GM12878 (cell line): ENCODE measurements around the gene ZBTB48. TPM values are rescaled to one million over a fixed set of nuclear protein-coding genes. Genes with fewer than 3 reads are reported as not detected.
A peak's percentile ranks its signal among the peaks of the same experiment; 100 is the strongest.

ENCODE experiments used
- CHD2 ChIP-seq: IDR thresholded peaks from 2 replicates; pipeline ENCODE4 v1.6.1; 2011; ENCODE audit warnings: low read depth, low read length, improper control_type of control experiment, borderline replicate concordance
- CREB1 ChIP-seq: IDR thresholded peaks from 2 replicates; pipeline ENCODE4 v1.6.1; 2012; ENCODE audit warnings: low read depth, mild to moderate bottlenecking, inconsistent platforms
- CTCF ChIP-seq, 3 experiments: IDR thresholded peaks in 2 of 3; conservative IDR thresholded peaks in 1 of 3; 2 replicates each; pipeline ENCODE4 v1.5.1; 2011; ENCODE audit warnings: low read depth in 3 of 3, low read length in 3 of 3, mild to moderate bottlenecking in 3 of 3, control low read depth in 2 of 3, moderate library complexity in 2 of 3, inconsistent platforms in 1 of 3, mixed read lengths in 1 of 3; ENCODE audit not compliant: control insufficient read depth in 2 of 3, insufficient read depth in 1 of 3; ENCODE audit errors: extremely low read depth in 1 of 3
- IRF4 ChIP-seq: IDR thresholded peaks from 2 replicates; pipeline ENCODE4 v1.6.1; 2011; ENCODE audit warnings: low read depth, low read length
- KLF5 ChIP-seq: fragments of 450-650 bp; IDR thresholded peaks from 2 replicates; pipeline ENCODE4 v1.6.1; 2014; ENCODE audit warnings: mild to moderate bottlenecking; ENCODE audit not compliant: partially characterized antibody
- MYB ChIP-seq: fragments of 150-350 bp; IDR thresholded peaks from 2 replicates; pipeline ENCODE4 v1.6.1; 2014; ENCODE audit warnings: mild to moderate bottlenecking, low read depth, low read length, borderline replicate concordance
- NFIC ChIP-seq: IDR thresholded peaks from 2 replicates; pipeline ENCODE4 v1.6.1; 2012; ENCODE audit warnings: low read depth, mild to moderate bottlenecking, inconsistent platforms, low read length, moderate library complexity
- POLR2AphosphoS5 ChIP-seq: IDR thresholded peaks from 2 replicates; pipeline ENCODE4 v1.6.1; 2011; ENCODE audit warnings: mild to moderate bottlenecking, low read length, inconsistent platforms
- PRDM15 ChIP-seq: fragments of 450-650 bp; formaldehyde crosslinking; IDR thresholded peaks from 2 replicates; pipeline ENCODE4 v1.4.0; 2020; ENCODE audit warnings: mild to moderate bottlenecking, moderate library complexity
- RBBP5 ChIP-seq: fragments of 200-600 bp; sonication (generic); conservative IDR thresholded peaks from 2 replicates; pipeline ENCODE4 v1.6.1; 2016
- SIN3A ChIP-seq: IDR thresholded peaks from 2 replicates; pipeline ENCODE4 v1.6.1; 2012; ENCODE audit warnings: low read depth, low read length, improper control_type of control experiment
- SKIL ChIP-seq: fragments of 450-650 bp; IDR thresholded peaks from 2 replicates; pipeline ENCODE4 v1.6.1; 2017; ENCODE audit warnings: mild to moderate bottlenecking, low read depth, inconsistent platforms; ENCODE audit not compliant: poor library complexity, severe bottlenecking
- SMARCA5 ChIP-seq: fragments of 450-650 bp; IDR thresholded peaks from 2 replicates; pipeline ENCODE4 v1.6.1; 2017; ENCODE audit warnings: mild to moderate bottlenecking
- SPI1 ChIP-seq: IDR thresholded peaks from 2 replicates; pipeline ENCODE4 v1.6.1; 2011; ENCODE audit warnings: low read depth, mild to moderate bottlenecking, low read length, moderate library complexity, borderline replicate concordance; ENCODE audit not compliant: insufficient read depth
- TCF12 ChIP-seq: IDR thresholded peaks from 2 replicates; pipeline ENCODE4 v1.6.1; 2011; ENCODE audit warnings: low read depth, mild to moderate bottlenecking, low read length
- ZNF207 ChIP-seq: fragments of 450-650 bp; IDR thresholded peaks from 2 replicates; pipeline ENCODE4 v1.6.1; 2014; ENCODE audit warnings: antibody characterized with exemption, mild to moderate bottlenecking, borderline replicate concordance
- ZNF217 ChIP-seq: fragments of 450-650 bp; IDR thresholded peaks from 2 replicates; pipeline ENCODE4 v1.6.1; 2017; ENCODE audit warnings: antibody characterized with exemption, mild to moderate bottlenecking
- ZNF687 ChIP-seq: fragments of 450-650 bp; IDR thresholded peaks from 2 replicates; pipeline ENCODE4 v1.6.1; 2017; ENCODE audit warnings: mild to moderate bottlenecking, moderate library complexity
- polyA plus RNA-seq, 11 experiments: library from polyadenylated mRNA; depleted of rRNA in 4 of 11; unstranded in 6 of 11; stranded (reverse) in 5 of 11; fragments of >200 nt; fragmentation: Nextera tagmentation in 4 of 11; fragmentation: Illumina TruSeq in 1 of 11; extraction: Ambion mirVana in 4 of 11; extraction: Trizol in 1 of 11; gene quantifications; 1 replicate in 1 of 11; 2 replicates in 10 of 11; pipeline versions ENCODE4 v1.2.1 to v1.2.3, GENCODE V29; 2011 to 2016; ENCODE audit warnings: inconsistent platforms in 2 of 11, missing spikeins in 2 of 11, low read depth in 1 of 11
- total RNA-seq, 4 experiments: library from RNA; depleted of rRNA in 3 of 4; stranded (reverse); fragments of >200 nt in 3 of 4; fragmentation: Illumina TruSeq in 1 of 4; extraction: Trizol in 1 of 4; gene quantifications; 2 replicates each; pipeline versions ENCODE4 v1.2.1 to v1.2.3, GENCODE V29; 2013 to 2021

The ZBTB48 gene
- total and polyA plus RNA-seq, 10 of the 15 experiments (the other 5 are each of a cell fraction or from before 2014, with no cell fraction given), result 1.00 to 25.3 (median 16.7) TPM

GRCh38 chr1:6601923-6602668 lies 22.3 kb downstream of the ZBTB48 start (continued):
- TF ChIP-seq MYB (no peak), CTCF (IDR thresholded peaks at IDR 0.05 in 2 of 3, conservative IDR thresholded peaks at IDR 0.05 in 1 of 3; ENCODE audit: control insufficient read depth in 2 of 3, extremely low read depth in 1 of 3, insufficient read depth in 1 of 3, low read depth in 3 of 3, low read length in 3 of 3) (0 out of 6 replicates have a peak, but pooled peaks of 1 of the 3 experiments have one; percentile 2), SKIL (no peak), NFIC (no peak), SMARCA5 (peak; percentile 49; the same call in 1 of the 2 replicates), CHD2 (no peak), POLR2AphosphoS5 (no peak), PRDM15 (CRISPR knock-in tag) (no peak), KLF5 (no peak), RBBP5 (no peak), TCF12 (0 out of 2 replicates have a peak, but pooled peaks have one; percentile 36), ZNF217 (no peak), ZNF207 (no peak), SPI1 (no peak), CREB1 (no peak), IRF4 (no peak), ZNF687 (peak; percentile 67), SIN3A (peak; percentile 41; the same call in 1 of the 2 replicates)
